COLO668 (cell line): Measurements from ENCODE around the gene IFT88.
A peak's percentile ranks its signal among the peaks of the same experiment; 100 is the strongest.

Source experiments
- DNase-seq: peaks from one replicate; lab custom pipeline; 2025; ENCODE audit not compliant: unreplicated experiment; lab: John Stamatoyannopoulos, UW

The IFT88 gene

GRCh38 chr13:20714161-20714560 lies 147.2 kb downstream of the IFT88 start:
- DNase-seq, result no peak

GRCh38 chr13:20714563-20715329 lies 147.8 kb downstream of the IFT88 start:
- no peak for DNase-seq

GRCh38 chr13:20715330-20715712 lies 148.4 kb downstream of the IFT88 start:
- no peak for DNase-seq

- DNase-seq, result peak; percentile 54
These were observed 150.0 kb downstream of the IFT88 start for GRCh38 chr13:20716951-20717350.

- DNase-seq, result no peak
These were observed 150.9 kb downstream of the IFT88 start for GRCh38 chr13:20717581-20718542.

GRCh38 chr13:20718958-20719566 lies 152.1 kb downstream of the IFT88 start:
- DNase-seq, result no peak

- no peak for DNase-seq
These were observed 152.8 kb downstream of the IFT88 start for GRCh38 chr13:20719783-20720182.

GRCh38 chr13:20720499-20720898 lies 153.5 kb downstream of the IFT88 start:
- DNase-seq, result no peak

- DNase-seq, result no peak
These were observed 154.1 kb downstream of the IFT88 start for GRCh38 chr13:20721058-20721453.

- DNase-seq, result peak; percentile 84
These were observed 154.7 kb downstream of the IFT88 start for GRCh38 chr13:20721454-20722357.

- no peak for DNase-seq
These were observed 160.9 kb downstream of the IFT88 start for GRCh38 chr13:20727856-20728255.

GRCh38 chr13:20728579-20729311 lies 161.8 kb downstream of the IFT88 start:
- no peak for DNase-seq

GRCh38 chr13:20729633-20730585 lies 163.0 kb downstream of the IFT88 start:
- no peak for DNase-seq

GRCh38 chr13:20738616-20739015 lies 171.7 kb downstream of the IFT88 start:
- DNase-seq, result no peak

GRCh38 chr13:20740021-20740420 lies 173.1 kb downstream of the IFT88 start:
- DNase-seq, result no peak
